ENCODE measurements around the gene CHI3L2.

CHI3L2 gene, protein sequence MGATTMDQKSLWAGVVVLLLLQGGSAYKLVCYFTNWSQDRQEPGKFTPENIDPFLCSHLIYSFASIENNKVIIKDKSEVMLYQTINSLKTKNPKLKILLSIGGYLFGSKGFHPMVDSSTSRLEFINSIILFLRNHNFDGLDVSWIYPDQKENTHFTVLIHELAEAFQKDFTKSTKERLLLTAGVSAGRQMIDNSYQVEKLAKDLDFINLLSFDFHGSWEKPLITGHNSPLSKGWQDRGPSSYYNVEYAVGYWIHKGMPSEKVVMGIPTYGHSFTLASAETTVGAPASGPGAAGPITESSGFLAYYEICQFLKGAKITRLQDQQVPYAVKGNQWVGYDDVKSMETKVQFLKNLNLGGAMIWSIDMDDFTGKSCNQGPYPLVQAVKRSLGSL

DNA sequence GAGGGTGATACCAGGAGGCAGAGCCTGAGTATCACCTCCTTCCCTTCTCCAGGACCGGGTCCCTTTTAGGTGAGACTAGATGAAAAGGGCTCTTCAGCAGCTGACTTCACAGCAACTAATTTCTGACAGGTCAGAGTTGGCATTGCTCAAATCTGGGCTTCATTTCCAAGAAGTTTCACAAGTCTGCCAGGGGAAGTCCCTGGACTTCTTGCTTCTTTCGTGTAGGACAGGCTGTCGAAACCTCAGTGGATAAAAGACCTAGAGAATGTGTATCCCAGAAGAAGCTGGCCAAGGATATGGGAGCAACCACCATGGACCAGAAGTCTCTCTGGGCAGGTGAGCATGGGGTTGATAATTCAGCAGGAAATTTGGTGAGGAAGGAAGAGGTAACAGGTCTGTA is at the start of gene CHI3L2:
Gene CHI3L2 (plus strand): TSS at position 280 of the 400 bp plus-strand sequence. CDS start 17 bp downstream, at position 297.
- DNase-seq: no peak

DNA sequence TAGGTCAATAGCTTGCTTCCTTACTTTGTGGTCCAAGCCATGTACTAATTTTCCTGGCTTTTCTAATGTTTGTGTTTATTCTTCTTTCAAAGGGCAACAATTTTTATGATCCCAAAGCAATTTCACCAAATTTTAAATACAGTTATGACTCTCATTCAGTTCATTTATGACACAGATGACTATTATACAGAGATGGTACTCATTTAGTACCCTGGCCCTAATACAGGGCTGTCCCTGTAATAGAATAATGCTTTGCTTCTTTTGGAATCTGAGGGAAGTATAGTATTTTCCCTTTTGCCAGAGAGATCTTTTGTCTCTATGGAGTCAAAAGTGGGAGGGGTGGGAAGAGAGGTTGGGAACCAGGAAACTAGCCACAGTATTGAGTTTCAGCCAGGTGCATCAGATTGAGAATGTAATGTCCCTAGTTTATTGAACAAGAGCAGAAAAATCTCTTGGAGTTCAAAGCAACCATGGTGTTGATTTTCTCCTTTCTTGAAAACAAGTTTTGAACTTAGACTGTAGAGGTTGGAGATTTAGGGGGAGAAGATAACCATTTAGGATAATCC is 47.5 kb upstream of the CHI3L2 start:
- no peak for DNase-seq

DNA sequence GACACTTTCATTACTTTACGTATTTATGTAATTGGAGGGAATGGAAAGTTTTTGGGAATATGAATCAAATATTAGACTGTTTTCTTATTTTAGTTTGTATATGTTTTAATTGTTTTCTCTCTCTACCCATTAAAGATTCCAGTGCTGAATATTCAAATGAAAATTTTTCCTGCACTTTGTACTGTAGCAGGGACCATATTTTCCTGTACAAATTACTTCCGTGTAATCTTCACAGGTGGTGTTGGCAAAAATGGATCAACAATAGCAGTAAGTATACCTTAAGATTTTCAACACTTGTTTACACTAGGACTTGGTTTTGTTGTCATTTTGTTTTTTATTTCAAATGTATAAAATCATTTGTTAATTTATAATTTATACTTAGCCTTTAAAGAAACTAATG is 45.5 kb upstream of the CHI3L2 start:
- DNase-seq: no peak

DNA sequence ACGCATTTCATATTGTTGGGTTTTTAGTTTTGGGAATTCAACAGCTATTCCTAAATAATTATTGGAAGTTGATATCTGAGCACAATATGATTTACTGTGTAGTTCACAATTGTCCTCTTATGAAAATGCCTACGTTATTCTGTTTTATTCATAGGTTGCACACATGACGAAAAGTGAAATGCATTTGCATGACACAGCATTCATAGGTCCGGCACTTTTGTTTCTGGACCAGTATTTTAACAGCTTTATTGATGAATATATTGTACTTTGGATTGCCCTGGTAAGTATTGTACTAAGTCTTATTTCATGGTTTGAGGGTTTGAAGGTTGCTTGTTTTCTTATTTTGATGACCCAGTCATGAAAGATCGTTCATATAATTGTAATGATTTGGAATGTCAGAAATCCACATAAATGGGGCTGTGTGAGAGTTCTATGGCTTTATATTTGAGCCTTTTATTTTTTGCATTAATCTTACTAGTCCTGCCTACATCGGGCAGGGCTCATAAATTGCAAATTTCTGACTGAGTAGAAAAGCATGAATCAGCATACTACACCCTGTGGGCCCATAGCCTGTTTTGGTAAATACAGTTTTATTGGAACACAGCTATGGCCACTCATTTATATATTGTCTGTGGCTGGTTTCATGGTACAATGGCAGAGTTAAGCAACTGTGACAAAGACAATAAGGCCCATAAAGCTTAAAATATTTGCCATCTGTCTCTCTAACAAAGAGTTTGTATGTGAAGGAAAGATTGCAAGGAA is 44.0 kb upstream of the CHI3L2 start:
- no peak for DNase-seq

DNA sequence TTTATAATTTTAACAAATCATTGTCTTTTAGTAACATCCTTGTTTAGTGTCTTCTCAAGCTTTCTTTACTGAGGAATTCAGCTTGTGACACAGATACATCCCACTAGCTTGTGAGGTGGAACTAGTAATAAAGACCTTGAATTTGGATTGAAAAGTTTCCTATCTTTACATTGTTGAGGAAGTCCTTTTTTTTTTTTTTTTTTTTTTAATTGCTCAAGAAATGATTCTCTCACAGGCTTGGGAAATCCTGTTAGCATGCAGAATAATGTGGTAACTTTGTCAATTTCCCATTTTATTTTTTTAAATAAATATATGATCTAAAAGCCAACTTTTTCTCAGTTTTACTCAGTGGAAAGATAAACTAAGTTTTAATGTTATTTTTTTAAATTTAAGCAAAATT is 42.9 kb upstream of the CHI3L2 start:
- DNase-seq: no peak

DNA sequence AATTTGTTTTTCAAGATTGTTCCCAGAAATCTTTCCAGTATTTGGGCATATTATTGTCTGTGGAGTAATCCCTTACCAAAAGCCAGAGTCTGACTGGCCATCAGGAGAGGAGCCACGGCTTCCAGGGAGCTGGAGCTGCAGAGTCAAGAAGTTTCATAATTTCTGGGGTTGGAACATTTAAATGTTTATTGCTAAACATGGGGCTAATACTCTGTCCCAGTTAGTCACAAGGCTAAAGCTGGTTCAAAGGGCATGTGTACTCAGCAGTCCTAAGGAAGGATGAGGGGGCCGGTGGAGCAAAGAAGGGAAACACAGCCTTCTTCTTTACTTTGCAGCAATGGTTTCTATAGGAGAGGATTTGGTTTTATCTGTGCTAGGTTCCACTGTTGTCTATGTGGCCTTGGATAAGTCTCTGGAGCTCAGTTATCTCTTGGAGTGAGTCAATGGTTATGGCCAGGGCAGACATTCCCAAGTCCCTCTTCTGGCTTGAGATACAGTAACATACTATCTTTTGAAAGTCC is 36.5 kb upstream of the CHI3L2 start:
- no peak for DNase-seq

DNA sequence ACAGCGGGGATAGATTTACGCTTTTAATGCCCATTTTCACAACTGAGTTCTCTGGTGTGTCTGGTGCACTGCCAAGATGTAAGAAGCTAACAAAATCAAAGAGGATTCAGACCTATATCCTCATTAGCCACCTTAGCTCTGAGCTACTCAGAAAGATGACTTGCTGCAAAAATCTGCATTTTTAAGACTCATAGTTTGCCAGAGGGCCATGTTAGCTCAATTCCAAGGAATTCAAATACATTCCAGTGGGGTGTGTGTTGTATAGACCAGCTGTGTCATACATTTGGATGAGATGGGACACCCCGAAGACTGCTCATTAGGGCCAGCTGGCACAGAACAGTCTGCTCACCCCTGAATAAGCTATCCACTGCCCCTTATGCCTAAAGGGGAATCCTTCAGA is 36.0 kb upstream of the CHI3L2 start:
- DNase-seq: no peak

DNA sequence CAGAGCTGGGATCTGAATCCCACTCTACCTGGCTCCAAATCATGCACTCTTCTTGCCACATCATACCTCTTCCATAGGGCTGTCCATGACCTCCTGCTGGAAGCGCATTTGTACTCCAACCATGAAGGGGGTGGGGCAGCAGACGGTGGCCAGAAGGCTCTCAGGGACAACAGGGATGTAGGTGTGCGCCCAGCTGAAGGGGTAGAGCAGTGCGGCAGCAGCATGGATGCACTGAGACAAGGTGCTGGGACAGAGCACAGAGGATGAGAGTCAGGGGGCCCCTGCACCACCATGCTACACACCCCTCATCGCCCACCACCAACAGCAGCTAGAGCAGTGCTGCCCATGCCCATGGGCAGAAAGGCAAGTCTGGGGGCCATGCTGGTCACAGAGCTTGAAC is 35.4 kb upstream of the CHI3L2 start:
- no peak for DNase-seq

DNA sequence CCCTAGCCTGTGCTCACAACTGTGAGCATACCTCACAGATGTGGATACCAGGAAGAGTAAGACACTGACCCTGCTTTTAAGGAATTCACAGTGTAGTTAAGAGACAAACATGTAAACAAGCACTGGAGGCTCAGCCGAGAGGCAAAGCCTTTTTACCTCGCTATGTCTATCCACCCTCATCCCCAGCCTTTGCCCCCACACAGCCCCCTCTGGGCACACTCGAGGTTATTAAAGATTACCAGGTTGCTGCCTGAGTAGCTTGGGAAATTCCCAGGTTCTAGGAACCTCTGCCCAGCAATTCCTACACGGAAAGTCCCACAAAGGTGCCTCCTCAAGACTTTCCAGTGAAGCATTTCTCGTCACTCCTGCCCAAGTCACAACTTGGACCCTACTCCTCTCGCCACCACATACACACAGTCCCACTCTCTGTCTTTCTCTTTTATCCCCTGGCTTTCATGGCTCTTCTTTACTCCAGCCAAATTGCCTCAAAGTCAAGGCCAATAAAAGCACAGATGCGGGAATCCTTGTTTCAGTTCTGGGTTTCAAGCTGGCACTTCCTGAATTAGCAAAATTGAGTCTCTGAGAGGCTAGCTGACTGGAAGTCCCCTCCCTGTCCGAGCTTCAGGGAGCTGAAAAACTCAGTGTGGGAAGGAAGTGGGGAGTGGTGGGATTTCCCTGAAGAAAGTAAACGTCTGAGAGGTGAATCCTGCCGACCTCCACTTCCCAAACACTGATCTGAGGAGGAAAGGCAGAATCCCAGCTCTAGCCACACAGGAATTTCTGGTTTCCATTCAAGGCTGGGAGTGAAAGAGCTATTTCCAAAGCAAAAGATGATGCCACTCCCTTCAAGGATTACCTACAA is 34.6 kb upstream of the CHI3L2 start:
- no peak for DNase-seq

DNA sequence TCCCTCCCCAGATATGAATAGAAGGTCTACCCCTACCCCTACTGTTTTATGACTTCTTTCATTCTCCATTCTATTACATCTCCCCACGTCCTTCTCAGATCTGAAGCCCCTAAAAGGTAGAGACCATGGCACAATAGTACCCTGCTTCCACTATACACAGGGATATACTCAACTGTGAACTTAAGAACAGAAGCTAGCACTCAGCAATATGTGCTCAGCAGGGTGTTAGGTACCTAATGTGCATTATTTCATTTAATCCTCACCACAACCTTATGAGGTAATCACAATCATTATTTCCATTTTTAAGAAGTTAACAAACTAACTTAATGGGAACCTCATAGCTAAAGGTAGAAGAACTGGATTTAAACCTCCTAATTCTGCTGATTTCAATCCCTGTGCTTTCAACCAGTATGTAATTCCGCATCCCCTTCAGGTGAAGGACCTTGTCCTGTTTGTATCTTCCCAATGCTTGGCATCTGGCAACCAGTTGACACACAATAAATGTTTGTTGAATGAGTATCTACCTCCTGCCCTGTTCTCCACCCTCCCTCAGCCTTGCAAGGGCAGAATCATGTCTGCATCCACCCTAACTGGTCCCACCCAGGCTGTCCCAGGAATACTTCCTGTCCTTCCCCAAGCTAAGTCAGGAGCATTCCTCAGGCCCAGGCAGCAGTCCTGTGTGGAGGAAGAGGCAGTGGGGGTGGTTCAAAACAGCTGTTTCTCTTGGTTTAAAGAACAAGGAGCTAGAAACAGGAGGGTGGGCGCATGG is 33.6 kb upstream of the CHI3L2 start:
- no peak for DNase-seq

DNA sequence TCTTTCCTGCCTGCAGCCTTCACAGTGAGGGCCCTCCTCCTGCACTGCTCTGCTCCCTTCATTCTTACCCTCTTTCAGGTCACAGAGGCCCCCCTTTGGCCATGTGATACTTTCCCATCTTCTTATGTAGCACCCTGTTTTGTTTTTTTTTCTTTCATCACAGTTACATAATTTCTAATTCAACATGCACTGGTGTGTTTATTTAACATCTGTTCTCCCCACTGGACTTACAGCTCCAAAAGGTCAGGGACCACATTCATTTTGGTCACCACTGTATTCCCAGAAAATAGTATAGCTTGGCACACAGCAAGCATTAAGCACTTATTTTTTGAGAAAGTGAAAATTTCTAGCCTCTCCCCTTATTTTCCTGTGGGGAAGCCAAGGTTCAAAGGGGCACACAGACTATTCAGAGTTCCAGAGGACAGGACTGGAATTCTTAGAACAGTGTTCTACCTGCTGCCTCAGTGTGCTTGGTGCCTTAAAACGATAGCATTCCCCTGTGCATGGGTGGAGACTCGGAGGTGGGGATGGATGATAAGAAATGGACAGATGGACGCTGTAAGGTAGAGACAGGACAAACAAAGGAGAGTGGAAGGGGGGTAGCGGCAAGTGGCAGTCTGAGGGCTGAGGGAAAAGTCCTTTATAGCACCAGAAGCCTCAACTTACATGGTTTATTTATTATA is 32.4 kb upstream of the CHI3L2 start:
- DNase-seq: no peak

DNA sequence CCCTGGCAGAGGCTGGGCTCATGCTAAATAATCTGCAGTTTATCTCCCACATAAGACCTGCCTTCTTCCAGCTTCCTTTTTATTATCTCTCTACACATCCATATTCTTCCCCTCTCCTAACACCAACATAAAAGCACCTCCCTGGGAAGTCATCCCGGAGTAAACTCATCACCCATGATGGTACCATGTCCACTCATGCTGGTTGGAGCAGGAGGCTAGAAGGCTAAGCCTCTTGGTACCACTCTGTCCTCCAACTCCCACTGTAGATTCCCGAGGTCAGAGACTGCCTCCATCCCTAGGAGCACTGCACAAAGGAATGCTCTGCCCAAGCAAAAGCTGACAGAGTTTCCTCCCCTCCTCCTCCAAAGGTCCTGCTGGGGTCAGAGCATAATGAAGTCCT is 31.3 kb upstream of the CHI3L2 start:
- DNase-seq: no peak

DNA sequence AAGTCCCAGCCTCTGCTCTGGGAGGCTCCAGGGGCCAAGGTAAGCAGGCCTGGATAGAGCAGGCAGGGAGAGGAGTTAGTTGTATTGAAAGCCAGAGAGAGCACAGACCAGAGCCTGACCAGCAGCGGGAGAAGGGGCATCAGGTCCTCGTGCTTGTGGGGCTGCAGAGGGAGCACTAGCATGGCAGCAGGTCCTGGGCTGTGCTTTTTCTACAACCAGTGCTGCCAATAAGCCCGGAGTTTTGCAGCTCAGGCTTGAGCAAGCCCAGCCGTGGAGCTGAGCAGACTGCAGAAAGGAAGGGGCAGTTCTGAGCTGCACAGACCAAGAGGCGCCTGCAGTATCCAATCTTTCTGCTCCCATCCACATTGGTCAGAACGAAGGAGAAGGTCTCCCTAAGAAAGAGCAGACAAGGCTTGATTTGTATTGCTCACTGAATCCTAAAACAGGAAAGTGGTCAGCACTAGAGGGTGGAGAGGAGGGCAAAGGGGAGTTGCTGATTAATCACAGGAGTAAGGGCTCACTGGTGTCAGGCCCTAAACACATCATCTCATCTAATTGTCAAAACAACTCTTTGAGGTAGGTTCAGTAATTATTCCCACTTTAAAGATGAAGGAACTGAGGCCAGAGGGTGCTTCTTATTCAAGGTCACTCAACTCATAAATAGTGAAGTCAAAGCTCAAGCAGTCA is 29.8 kb upstream of the CHI3L2 start:
- DNase-seq: peak; percentile 58 to 70

DNA sequence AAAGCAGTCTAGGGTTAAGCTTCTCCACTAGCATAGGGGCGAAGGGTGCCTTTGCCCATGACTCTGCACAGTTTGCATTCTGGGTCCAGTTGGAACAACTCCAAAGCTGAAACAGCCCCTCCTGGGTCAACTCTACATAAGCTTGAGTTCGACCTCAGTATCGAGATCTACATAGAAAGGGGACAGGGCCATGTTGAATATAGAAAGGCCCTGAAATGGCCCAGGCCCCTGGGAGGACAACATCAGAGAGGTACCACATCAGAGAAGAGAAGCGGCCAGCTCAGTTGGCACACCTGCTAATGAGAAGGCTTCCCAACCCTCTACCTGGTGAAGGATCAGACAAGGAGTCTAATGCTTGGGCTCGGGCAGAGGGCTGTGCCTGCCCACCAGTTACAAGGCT is 28.7 kb upstream of the CHI3L2 start:
- DNase-seq: no peak

DNA sequence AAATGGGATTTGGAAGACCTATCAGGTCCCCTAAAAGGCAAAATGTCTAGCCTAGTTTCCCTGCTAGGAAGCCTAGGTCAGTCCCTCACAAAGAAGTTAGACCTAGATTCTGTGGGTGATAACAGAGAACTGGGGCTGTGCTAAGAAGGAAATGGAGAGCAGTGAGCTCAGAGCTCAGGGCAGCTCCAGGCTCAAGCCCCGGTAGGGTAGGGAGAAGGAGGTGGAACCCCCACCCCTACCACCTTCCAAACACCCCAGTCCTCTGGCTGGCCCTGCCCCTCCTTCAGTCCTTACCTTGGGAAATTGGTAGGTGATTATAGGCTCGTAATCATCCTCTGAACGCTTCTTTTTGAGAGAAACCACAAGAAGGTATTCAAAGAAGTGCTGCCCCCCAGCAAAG is 28.2 kb upstream of the CHI3L2 start:
- no peak for DNase-seq

DNA sequence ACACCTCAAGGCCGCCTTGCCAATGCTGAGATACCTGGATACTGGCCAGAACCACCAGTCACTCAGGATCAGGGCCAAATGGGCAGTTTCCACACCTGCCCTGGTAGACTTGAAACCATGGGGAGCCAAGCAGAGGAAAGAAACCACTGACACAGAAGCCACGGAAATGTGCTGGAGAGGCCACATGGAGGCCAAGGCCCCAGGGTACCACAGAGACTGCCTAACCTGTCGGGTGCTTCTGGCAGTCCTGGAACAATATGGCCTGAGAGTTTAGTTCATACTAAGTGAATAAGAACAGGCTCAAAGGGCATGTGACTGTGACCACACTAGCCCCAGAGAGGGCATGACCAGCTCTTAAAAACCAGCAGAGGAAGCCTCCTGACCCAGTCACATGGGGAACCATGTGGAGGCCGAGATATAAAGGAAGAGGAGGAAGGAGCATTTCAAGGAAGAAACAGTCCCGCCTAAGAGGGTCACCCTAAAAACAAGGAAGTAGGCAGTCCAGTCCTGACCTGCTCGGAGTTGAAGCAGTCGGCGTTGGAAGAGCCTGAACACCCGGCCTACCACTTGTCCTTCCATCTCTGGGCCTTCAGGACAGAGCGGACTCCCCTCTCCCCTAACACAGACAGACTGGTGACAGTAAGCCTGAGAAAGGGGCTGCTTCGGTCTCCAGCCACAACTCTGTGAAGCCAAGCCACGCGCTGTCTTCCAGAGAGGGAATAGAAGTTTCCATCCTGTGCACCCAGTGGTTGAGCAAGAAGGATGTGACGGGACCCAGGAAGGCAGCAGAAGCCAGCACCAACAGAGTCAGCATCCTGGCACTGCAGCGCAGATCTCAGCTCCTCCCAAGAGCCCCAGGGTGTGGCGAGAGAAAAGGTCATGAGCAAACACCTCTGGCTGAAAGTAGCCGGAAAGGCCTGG is 27.4 kb upstream of the CHI3L2 start, which contains the start of gene DENND2D:
Gene DENND2D (minus strand): TSS at position 766 of the 921 bp plus-strand sequence. CDS start 187 bp downstream, at position 579.
- peak; percentile 57 to 64 for DNase-seq

DNA sequence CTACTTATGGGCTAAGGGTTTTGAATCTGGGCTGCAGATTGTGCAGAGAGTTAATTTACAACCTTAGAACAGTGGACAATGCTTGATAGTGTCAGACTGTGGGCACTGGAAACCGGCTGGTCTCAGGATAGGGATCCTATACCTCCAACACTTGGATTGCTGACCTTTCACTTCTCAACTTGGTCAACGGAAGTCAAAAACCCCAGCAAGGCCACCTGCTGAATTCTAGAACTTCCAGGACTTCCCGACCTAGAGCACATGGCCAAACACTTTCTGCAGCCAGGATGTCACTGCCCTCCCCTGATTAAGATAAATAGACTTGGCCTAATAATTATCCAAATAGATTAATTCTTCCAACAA is 26.7 kb upstream of the CHI3L2 start:
- DNase-seq: no peak

DNA sequence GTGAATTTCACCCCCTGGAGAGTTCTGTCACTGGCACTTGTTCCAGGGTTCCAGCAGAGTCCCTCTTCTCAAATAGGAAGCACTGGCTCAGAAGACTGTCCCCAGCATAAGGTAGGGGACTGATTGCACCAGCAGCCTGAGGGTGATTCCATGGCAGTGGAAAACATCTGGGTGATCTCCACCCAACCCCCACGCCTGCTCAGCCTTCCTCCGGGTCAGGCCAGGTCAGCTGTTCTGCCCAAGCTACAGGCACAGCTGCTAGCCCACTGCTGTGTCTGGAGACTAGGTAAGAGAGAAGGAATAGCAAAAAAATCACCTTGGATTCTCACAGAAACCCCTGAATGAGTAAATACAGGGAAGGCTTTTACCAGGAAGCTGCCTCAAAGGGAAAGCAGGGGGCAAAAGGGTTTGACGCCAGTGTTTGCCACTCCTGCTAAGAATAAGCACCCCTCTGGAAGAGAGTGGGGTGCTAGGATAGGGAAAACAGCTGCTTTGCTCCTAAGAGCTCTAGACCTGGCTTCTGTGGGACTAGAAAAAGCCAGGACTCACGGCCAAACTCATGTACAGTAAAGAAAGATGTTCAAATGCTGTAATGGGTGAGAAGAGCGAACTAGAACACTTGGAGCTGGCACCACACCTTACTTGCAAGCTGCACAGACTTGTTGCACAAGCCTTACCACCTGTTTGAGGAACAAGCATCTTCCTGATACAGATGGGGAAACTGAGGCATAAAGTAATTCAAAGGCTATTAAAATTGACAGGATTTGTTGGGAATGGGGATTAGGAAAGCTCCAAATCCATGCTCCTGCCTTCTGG is 26.0 kb upstream of the CHI3L2 start:
- no peak for DNase-seq

DNA sequence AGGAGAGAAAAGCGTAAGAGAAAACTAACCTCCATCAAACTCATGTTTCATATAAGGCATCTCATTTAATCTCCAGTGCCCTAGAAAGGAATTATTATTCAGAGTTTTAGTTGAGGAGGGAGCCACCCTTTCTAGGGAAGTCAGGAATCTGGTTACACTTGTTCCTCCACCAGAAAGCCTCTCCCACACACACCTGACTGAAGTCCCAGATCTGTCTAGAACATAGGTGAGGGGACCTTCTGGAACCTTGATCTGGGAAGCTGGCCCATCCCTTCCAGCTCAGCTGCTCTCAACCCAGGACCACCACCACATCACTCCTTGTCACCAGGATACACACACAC is 25.2 kb upstream of the CHI3L2 start:
- no peak for DNase-seq
